Testis (tissue), 2 donors: ENCODE results near the gene PSD4.

ENCODE experiments used
- CTCF ChIP-seq, 3 experiments: fragments of 450-650 bp in 2 of 3; fragments of 200-600 bp in 1 of 3; sonication (generic) in 1 of 3; IDR thresholded peaks; one replicate each; pipeline ENCODE4 v1.5.1; 2016 to 2019; ENCODE audit warnings: antibody characterized with exemption in 3 of 3, mild to moderate bottlenecking in 2 of 3, moderate library complexity in 1 of 3
- POLR2A ChIP-seq: fragments of 450-650 bp; IDR thresholded peaks from one replicate; pipeline ENCODE4 v1.6.1; 2017; ENCODE audit warnings: antibody characterized with exemption, mild to moderate bottlenecking, moderate library complexity

GRCh38 chr2:113134717-113135116, 39.1 kb upstream of the PSD4 start:
- TF ChIP-seq CTCF (IDR thresholded peaks at IDR 0.05) (no peak), POLR2A (no peak)
